ENCODE data around the gene NF1.

Gene NF1

GRCh38 chr17:31416503-31416923, 321.7 kb downstream of the NF1 start:
- no peaks in the 10 kb centered on the region for H3K27me3 ChIP-seq (ENCODE audit: insufficient read depth, low read length, poor library complexity)
- no peak overlapping the region for H2AK5ac ChIP-seq (ENCODE audit: low read length)
- no peaks in the 10 kb centered on the region for H3K36me3 ChIP-seq (ENCODE audit: control insufficient read depth, insufficient read depth, low read length)
- no peak for DNase-seq
- H3K27ac ChIP-seq (ENCODE audit: low read depth, low read length), result no peak overlapping the region
- no peak overlapping the region for H3K9ac ChIP-seq (ENCODE audit: low read length)
- H3K4me2 ChIP-seq (ENCODE audit: low read length), result no peak overlapping the region
- no peak overlapping the region for H3K4ac ChIP-seq (ENCODE audit: low read depth, low read length)
- H2BK5ac ChIP-seq (ENCODE audit: low read length), result no peak overlapping the region
- H3K23ac ChIP-seq (ENCODE audit: low read length), result no peak overlapping the region
- no peak overlapping the region for H3K56ac ChIP-seq (ENCODE audit: low read length)
- no peak overlapping the region for H3K4me3 ChIP-seq (ENCODE audit: low read length)
- H4K5ac ChIP-seq (ENCODE audit: low read length), result no peak overlapping the region
- H2BK120ac ChIP-seq (ENCODE audit: low read depth, low read length), result no peak overlapping the region
- no peak overlapping the region for H3K18ac ChIP-seq (ENCODE audit: low read length)
- H4K8ac ChIP-seq (ENCODE audit: low read depth, low read length), result no peak overlapping the region
- H3K79me2 ChIP-seq (ENCODE audit: control insufficient read depth, insufficient read depth, low read length), result no peaks in the 10 kb centered on the region
- no peaks in the 10 kb centered on the region for H3K79me1 ChIP-seq (ENCODE audit: low read length)
- no peaks in the 10 kb centered on the region for H3K4me1 ChIP-seq (ENCODE audit: control insufficient read depth, low read depth, low read length)
- H2BK15ac ChIP-seq (replicated peaks; ENCODE audit: low read depth), result no peak overlapping the region
- no CpG with 5 or more reads among the region's 10 CpGs for WGBS (ENCODE audit: extremely low coverage, insufficient coverage, low lambda C conversion rate)

GRCh38 chr17:31417051-31417792, 322.4 kb downstream of the NF1 start:
- Histone ChIP-seq H2AK5ac (ENCODE audit: low read length) (no peak overlapping the region), H4K5ac (ENCODE audit: low read length) (no peak overlapping the region), H2BK120ac (ENCODE audit: low read depth, low read length) (no peak overlapping the region), H3K79me1 (ENCODE audit: low read length) (no peaks in the 10 kb centered on the region), H3K9ac (ENCODE audit: low read length) (no peak overlapping the region), H3K36me3 (ENCODE audit: control insufficient read depth, insufficient read depth, low read length) (no peaks in the 10 kb centered on the region), H3K4ac (ENCODE audit: low read depth, low read length) (no peak overlapping the region), H3K4me1 (ENCODE audit: control insufficient read depth, low read depth, low read length) (no peaks in the 10 kb centered on the region), H3K4me3 (ENCODE audit: low read length) (no peak overlapping the region), H2BK5ac (ENCODE audit: low read length) (no peak overlapping the region), H4K8ac (ENCODE audit: low read depth, low read length) (no peak overlapping the region), H3K23ac (ENCODE audit: low read length) (no peak overlapping the region), H3K4me2 (ENCODE audit: low read length) (no peak overlapping the region), H3K27me3 (ENCODE audit: insufficient read depth, low read length, poor library complexity) (no peaks in the 10 kb centered on the region), H3K27ac (ENCODE audit: low read depth, low read length) (no peak overlapping the region), H2BK15ac (replicated peaks; ENCODE audit: low read depth) (no peak overlapping the region), H3K18ac (ENCODE audit: low read length) (no peak overlapping the region), H3K79me2 (ENCODE audit: control insufficient read depth, insufficient read depth, low read length) (no peaks in the 10 kb centered on the region), H3K56ac (ENCODE audit: low read length) (no peak overlapping the region)
- no peak for DNase-seq
- WGBS (ENCODE audit: extremely low coverage, insufficient coverage, low lambda C conversion rate), result no CpG with 5 or more reads among the region's 10 CpGs

DNA sequence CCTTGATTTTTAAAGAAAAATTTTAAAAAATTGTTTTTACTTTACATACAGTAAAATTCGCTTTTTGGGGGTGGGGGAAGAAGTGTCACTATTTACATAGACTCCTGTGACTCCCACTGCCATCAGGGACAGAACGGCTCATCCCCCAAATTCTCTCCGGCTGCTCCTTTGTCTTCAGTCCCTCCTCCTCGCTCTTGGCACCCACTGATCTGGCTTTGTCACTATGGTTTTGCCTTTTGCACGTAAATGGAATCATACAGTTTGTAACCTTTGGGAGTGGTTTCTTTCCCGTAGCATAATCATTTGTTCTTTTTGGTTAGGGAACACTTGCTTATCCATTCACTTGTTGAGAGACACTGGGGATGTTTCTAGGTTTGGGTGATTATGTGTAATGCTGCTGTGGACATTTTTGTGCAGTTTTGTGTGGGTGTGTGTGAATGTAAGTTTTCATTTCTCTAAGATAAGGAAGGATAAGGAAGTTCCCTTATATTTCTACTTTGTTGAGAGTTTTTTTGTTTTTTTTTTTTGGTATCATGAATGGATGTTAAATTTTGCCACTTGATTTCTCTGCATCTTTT, 324.1 kb downstream of the NF1 start:
- no peak overlapping the region for H3K4me3 ChIP-seq (ENCODE audit: low read length)
- H3K56ac ChIP-seq (ENCODE audit: low read length), result no peak overlapping the region
- no peaks in the 10 kb centered on the region for H3K79me2 ChIP-seq (ENCODE audit: control insufficient read depth, insufficient read depth, low read length)
- H2BK15ac ChIP-seq (replicated peaks; ENCODE audit: low read depth), result no peak overlapping the region
- no peaks in the 10 kb centered on the region for H3K79me1 ChIP-seq (ENCODE audit: low read length)
- no peak overlapping the region for H2BK120ac ChIP-seq (ENCODE audit: low read depth, low read length)
- no peaks in the 10 kb centered on the region for H3K27me3 ChIP-seq (ENCODE audit: insufficient read depth, low read length, poor library complexity)
- no peak overlapping the region for H3K18ac ChIP-seq (ENCODE audit: low read length)
- H3K36me3 ChIP-seq (ENCODE audit: control insufficient read depth, insufficient read depth, low read length), result no peaks in the 10 kb centered on the region
- H3K9ac ChIP-seq (ENCODE audit: low read length), result no peak overlapping the region
- no peak overlapping the region for H4K5ac ChIP-seq (ENCODE audit: low read length)
- H2AK5ac ChIP-seq (ENCODE audit: low read length), result no peak overlapping the region
- no peak overlapping the region for H3K27ac ChIP-seq (ENCODE audit: low read depth, low read length)
- no peak for DNase-seq
- H3K4ac ChIP-seq (ENCODE audit: low read depth, low read length), result no peak overlapping the region
- H4K8ac ChIP-seq (ENCODE audit: low read depth, low read length), result no peak overlapping the region
- H2BK5ac ChIP-seq (ENCODE audit: low read length), result no peak overlapping the region
- H3K23ac ChIP-seq (ENCODE audit: low read length), result no peak overlapping the region
- no peaks in the 10 kb centered on the region for H3K4me1 ChIP-seq (ENCODE audit: control insufficient read depth, low read depth, low read length)
- no peak overlapping the region for H3K4me2 ChIP-seq (ENCODE audit: low read length)
- no CpG with 5 or more reads among the region's 6 CpGs for WGBS (ENCODE audit: extremely low coverage, insufficient coverage, low lambda C conversion rate)

DNA sequence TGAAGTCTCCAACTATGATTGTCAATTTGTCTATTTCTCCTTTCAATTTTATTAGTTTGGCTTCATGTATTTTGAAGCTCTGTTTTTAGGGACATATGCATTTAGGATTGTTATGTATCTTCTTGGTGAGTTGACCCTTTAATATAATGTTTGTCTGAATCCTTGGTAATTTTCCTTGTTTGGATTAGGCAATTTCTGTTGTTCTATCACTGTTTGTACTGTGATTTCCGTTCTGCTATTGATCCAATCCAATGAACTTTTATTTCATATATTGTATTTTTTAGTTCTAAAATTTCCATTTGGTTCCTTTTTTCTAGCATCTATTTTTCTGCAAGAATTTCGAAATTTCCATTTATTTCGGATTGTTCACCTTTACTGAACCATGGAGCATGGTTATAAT, 327.7 kb downstream of the NF1 start:
- no peak overlapping the region for H2BK5ac ChIP-seq (ENCODE audit: low read length)
- H3K9ac ChIP-seq (ENCODE audit: low read length), result no peak overlapping the region
- H4K5ac ChIP-seq (ENCODE audit: low read length), result no peak overlapping the region
- H3K4me1 ChIP-seq (ENCODE audit: control insufficient read depth, low read depth, low read length), result peaks cover 4% of the 10 kb centered on the region
- no peak for DNase-seq
- no CpG with 5 or more reads among the region's 3 CpGs for WGBS (ENCODE audit: extremely low coverage, insufficient coverage, low lambda C conversion rate)
- no peak overlapping the region for H2BK15ac ChIP-seq (replicated peaks; ENCODE audit: low read depth)
- no peaks in the 10 kb centered on the region for H3K79me1 ChIP-seq (ENCODE audit: low read length)
- H4K8ac ChIP-seq (ENCODE audit: low read depth, low read length), result no peak overlapping the region
- no peak overlapping the region for H3K23ac ChIP-seq (ENCODE audit: low read length)
- H3K4me2 ChIP-seq (ENCODE audit: low read length), result no peak overlapping the region
- H2AK5ac ChIP-seq (ENCODE audit: low read length), result no peak overlapping the region
- H3K36me3 ChIP-seq (ENCODE audit: control insufficient read depth, insufficient read depth, low read length), result no peaks in the 10 kb centered on the region
- no peak overlapping the region for H2BK120ac ChIP-seq (ENCODE audit: low read depth, low read length)
- no peaks in the 10 kb centered on the region for H3K27me3 ChIP-seq (ENCODE audit: insufficient read depth, low read length, poor library complexity)
- no peak overlapping the region for H3K27ac ChIP-seq (ENCODE audit: low read depth, low read length)
- H3K56ac ChIP-seq (ENCODE audit: low read length), result no peak overlapping the region
- H3K4me3 ChIP-seq (ENCODE audit: low read length), result no peak overlapping the region
- H3K79me2 ChIP-seq (ENCODE audit: control insufficient read depth, insufficient read depth, low read length), result no peaks in the 10 kb centered on the region
- no peak overlapping the region for H3K18ac ChIP-seq (ENCODE audit: low read length)
- H3K4ac ChIP-seq (ENCODE audit: low read depth, low read length), result no peak overlapping the region

DNA sequence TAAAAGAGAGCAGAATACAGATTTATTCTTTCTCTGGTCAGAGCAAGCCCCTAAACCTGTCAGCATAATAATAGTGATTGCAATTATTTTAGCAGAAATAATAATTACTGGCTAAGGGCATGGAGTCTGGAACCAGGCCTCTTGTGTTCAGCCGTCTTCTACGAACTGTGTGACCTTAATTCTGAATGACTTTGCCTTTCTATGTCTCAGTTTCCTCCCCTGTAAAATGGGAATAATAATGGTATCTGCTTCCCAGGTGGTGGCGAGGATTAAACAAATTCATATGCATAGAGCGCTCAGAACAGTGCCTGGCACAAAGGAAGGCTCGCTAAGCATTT, 330.1 kb downstream of the NF1 start:
- Histone ChIP-seq H4K5ac (ENCODE audit: low read length) (no peak overlapping the region), H3K4me3 (ENCODE audit: low read length) (no peak overlapping the region), H3K79me2 (ENCODE audit: control insufficient read depth, insufficient read depth, low read length) (no peaks in the 10 kb centered on the region), H2BK120ac (ENCODE audit: low read depth, low read length) (no peak overlapping the region), H3K9ac (ENCODE audit: low read length) (no peak overlapping the region), H3K27me3 (ENCODE audit: insufficient read depth, low read length, poor library complexity) (no peaks in the 10 kb centered on the region), H2AK5ac (ENCODE audit: low read length) (no peak overlapping the region), H3K27ac (ENCODE audit: low read depth, low read length) (no peak overlapping the region), H3K23ac (ENCODE audit: low read length) (no peak overlapping the region), H3K56ac (ENCODE audit: low read length) (no peak overlapping the region), H2BK15ac (replicated peaks; ENCODE audit: low read depth) (no peak overlapping the region), H3K4me1 (ENCODE audit: control insufficient read depth, low read depth, low read length) (peaks cover 4% of the 10 kb centered on the region), H2BK5ac (ENCODE audit: low read length) (no peak overlapping the region), H3K4me2 (ENCODE audit: low read length) (no peak overlapping the region), H3K4ac (ENCODE audit: low read depth, low read length) (no peak overlapping the region), H3K36me3 (ENCODE audit: control insufficient read depth, insufficient read depth, low read length) (no peaks in the 10 kb centered on the region), H3K18ac (ENCODE audit: low read length) (no peak overlapping the region), H3K79me1 (ENCODE audit: low read length) (no peaks in the 10 kb centered on the region), H4K8ac (ENCODE audit: low read depth, low read length) (no peak overlapping the region)
- no peak for DNase-seq
- no CpG with 5 or more reads among the region's 5 CpGs for WGBS (ENCODE audit: extremely low coverage, insufficient coverage, low lambda C conversion rate)
